ENCODE measurements around the gene TGM1.

The TGM1 gene

GRCh38 chr14:24273422-24273998, 10.5 kb upstream of the TGM1 start:
- Histone ChIP-seq H3K27me3 (no peaks in the 10 kb centered on the region), H3K4me1 (no peaks in the 10 kb centered on the region), H3K4me3 (ENCODE audit: low read depth, low read length) (no peak overlapping the region), H3K36me3 (no peaks in the 10 kb centered on the region), H3K9me3 (no peaks in the 10 kb centered on the region)
- DNase-seq: no peak
- TF ChIP-seq, protein P1, sequence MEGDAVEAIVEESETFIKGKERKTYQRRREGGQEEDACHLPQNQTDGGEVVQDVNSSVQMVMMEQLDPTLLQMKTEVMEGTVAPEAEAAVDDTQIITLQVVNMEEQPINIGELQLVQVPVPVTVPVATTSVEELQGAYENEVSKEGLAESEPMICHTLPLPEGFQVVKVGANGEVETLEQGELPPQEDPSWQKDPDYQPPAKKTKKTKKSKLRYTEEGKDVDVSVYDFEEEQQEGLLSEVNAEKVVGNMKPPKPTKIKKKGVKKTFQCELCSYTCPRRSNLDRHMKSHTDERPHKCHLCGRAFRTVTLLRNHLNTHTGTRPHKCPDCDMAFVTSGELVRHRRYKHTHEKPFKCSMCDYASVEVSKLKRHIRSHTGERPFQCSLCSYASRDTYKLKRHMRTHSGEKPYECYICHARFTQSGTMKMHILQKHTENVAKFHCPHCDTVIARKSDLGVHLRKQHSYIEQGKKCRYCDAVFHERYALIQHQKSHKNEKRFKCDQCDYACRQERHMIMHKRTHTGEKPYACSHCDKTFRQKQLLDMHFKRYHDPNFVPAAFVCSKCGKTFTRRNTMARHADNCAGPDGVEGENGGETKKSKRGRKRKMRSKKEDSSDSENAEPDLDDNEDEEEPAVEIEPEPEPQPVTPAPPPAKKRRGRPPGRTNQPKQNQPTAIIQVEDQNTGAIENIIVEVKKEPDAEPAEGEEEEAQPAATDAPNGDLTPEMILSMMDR (IDR thresholded peaks at IDR 0.05; ENCODE audit: low read depth, low read length): peak; percentile 31

DNA sequence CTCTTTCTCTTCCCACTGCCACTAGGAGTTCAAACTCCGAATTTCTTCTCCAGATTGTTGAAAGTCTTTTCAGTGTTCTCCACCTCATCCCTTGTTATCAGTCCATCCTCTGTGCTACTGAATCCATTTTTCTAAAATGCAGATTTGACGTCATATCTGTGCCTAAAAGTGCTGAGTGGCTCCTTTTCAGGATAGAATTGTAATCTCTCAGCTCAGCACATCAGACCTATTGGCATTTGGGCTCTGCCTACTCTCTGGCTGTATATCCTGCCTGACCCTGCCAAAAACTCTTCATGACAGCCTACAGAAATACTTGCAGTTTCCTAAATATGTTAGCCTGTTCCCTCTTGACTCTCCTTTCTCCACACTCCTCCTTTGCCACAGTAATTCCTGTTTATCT, 9.5 kb upstream of the TGM1 start:
- Histone ChIP-seq H3K4me1 (no peaks in the 10 kb centered on the region), H3K4me3 (ENCODE audit: low read depth, low read length) (no peak overlapping the region), H3K9me3 (no peaks in the 10 kb centered on the region), H3K36me3 (no peaks in the 10 kb centered on the region), H3K27me3 (no peaks in the 10 kb centered on the region)
- DNase-seq: no peak
- TF ChIP-seq, protein P1 (IDR thresholded peaks at IDR 0.05; ENCODE audit: low read depth, low read length): no peak

DNA sequence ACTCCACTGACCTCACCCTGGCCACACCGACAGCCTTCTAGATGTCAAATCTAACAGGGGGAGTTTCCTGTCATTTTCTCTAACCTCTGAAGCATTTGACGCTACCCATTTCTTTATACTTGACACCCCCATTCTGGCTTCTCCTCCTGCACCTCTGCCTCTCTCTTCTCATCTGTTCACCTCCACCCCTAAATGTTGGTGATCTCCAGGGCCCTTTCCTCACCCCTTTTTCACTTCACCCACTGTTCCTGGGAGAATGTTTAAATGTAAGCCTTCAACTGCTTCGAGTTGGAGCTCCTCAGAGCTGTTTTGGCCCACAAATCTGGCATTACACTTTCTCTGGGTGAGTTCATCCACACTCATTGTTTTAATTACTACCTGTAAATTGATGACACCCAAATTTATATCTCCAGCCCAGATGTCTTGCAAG, 8.9 kb upstream of the TGM1 start:
- no peaks in the 10 kb centered on the region for H3K27me3 ChIP-seq
- H3K9me3 ChIP-seq: no peaks in the 10 kb centered on the region
- no peak for DNase-seq
- TF ChIP-seq, protein P1 (IDR thresholded peaks at IDR 0.05; ENCODE audit: low read depth, low read length): no peak
- H3K4me3 ChIP-seq (ENCODE audit: low read depth, low read length): peak overlapping the region; percentile 76
- no peaks in the 10 kb centered on the region for H3K36me3 ChIP-seq
- no peaks in the 10 kb centered on the region for H3K4me1 ChIP-seq

DNA sequence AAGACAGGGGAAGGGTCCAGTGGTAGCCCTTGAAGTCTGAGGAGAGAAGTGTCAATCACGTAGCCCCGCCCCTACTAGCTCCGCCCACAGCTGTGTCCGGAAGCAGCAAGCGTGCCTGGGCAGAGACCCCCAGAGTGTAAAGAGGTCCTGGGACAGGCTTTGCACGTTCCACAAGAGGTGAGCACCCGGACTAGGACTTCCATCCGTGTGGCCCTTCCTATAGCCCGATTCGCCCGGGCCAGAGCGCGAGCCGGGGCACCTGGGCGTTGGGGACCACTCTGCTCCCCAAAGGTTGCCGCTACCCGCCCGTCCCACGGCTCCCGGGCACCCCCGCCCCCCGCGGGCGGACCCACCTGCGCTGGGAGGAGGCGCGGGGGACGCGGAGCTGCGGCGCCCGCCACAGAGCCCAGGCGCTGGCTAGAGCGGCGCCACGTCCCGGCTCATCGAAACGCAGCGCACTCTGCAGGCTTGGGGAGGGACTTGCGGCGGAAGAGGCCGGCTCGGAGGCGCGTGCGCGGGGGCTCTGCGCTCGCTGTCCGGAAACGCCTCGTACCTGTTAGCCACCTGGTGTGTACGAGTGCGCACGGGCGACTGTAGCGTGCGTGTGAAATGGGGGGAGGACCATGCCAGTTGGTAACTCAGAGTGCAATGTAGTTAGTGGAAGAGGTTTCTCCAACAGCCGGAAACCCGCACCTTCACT, 8.3 kb upstream of the TGM1 start, which contains the start of gene RABGGTA:
Gene RABGGTA (minus strand): TSS at position 464 of the 700 bp plus-strand sequence. CDS start 482 bp downstream, outside the sequence.
- TF ChIP-seq, protein P1 (IDR thresholded peaks at IDR 0.05; ENCODE audit: low read depth, low read length): peak; percentile 58
- peak; percentile 90 for DNase-seq
- H3K27me3 ChIP-seq: no peaks in the 10 kb centered on the region
- no peaks in the 10 kb centered on the region for H3K36me3 ChIP-seq
- peak within 1 kb of the TSS; percentile 76 for H3K4me3 ChIP-seq (ENCODE audit: low read depth, low read length)
- H3K9me3 ChIP-seq: no peaks in the 10 kb centered on the region
- H3K4me1 ChIP-seq: no peaks in the 10 kb centered on the region

GRCh38 chr14:24270537-24271133, 7.7 kb upstream of the TGM1 start:
- DNase-seq: no peak
- peak overlapping the region; percentile 76 for H3K4me3 ChIP-seq (ENCODE audit: low read depth, low read length)
- no peaks in the 10 kb centered on the region for H3K4me1 ChIP-seq
- H3K9me3 ChIP-seq: no peaks in the 10 kb centered on the region
- H3K36me3 ChIP-seq: no peaks in the 10 kb centered on the region
- TF ChIP-seq, protein P1 (IDR thresholded peaks at IDR 0.05; ENCODE audit: low read depth, low read length): no peak
- H3K27me3 ChIP-seq: no peaks in the 10 kb centered on the region

Measured in BE2C (cell line).